GM21381 (cell line): Measurements from ENCODE around the gene FAM187B.

Experiments
- ATAC-seq: cut with Tn5 transposase; IDR thresholded peaks from one replicate; pipeline ENCODE4 v1.9.1; 2021; ENCODE audit warnings: mild to moderate bottlenecking, moderate library complexity; ENCODE audit not compliant: unreplicated experiment

FAM187B gene

DNA sequence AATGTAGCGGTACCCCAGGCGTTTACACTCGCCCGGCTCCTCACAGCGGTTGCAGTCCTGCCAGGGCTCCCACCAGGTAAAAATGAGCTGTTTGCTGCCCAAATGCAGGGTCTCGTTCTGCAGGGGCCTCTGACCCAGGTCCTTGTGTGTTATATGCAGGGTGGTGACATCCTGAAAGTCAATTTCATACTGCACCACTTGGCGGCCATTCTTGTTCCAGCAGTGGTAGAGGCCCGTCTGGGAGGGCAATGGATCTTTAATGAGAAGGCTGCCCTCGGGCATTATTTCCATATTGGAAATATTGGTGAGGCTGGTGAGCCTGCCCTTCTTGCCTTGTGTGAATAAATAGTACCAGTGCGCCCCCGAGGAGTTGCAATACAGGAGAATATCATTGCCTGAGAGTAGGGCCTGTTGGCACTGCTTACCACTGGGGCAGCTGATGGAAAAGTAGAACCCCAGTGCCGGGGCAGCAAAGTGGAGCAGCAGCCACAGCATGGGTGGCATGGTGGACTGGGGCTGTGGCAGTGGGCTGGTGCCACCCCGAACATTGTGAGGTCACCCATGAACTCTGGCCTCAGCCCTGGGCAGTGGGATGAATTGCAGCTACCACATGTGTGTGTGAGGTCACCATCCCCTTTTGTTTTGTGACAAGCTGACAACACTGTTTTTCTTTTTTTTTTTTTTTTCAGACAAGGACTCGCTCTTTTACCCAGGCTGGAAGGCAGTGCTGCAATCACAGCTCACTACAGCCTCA is at the start of gene FAM187B:
FAM187B (minus strand) TSS at position 563 of the 754 bp plus-strand sequence; CDS start at position 504, 59 bp downstream.
- ATAC-seq, result no peak

DNA sequence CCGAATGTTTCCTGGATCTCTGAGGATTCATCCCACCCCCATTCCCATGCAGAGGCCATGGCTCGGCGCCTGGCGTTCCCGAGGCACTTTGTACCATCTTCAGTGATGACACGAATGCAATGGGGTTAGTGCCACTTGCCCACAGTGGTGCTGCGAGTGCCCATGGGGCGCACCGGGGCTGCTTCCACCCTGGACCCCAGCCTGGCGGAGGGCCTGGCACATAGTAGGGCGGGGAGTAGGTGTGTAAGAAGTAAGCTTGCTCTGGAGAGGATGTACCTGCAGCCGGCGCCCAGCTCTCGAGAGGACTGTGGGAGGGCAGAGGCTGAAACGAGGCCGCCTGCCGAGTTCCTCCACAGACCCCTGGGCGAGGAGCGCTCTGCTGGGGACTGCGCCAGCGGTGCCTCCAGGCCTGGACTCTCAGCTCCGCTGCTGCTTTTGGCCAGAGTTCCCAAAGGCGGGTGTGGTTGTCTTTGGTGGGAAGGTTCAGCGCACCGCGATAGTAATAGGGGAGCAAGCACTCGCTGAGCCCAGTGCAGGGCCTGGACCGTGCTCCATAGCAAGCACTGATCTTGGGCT is 48.3 kb upstream of the FAM187B start:
- no peak for ATAC-seq

DNA sequence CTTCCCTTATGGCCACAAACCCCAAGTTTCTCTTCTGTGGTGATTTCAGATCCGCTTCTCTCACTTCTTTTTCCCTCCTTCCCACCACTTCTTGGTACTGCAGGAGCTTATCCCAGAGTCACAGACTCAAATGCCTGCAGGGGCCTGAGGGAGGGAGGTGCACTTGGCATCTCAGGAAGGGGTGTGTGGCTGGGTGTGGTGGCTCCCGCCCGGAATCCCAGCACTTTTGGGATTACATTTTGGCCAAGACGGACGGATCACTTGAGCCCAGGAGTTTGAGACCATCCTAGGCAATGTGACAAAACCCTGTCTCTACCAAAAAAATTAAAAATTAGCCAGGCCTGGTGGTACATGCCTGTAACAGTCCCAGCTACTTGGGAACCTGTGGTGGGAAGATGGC is 45.8 kb upstream of the FAM187B start:
- ATAC-seq, result no peak

DNA sequence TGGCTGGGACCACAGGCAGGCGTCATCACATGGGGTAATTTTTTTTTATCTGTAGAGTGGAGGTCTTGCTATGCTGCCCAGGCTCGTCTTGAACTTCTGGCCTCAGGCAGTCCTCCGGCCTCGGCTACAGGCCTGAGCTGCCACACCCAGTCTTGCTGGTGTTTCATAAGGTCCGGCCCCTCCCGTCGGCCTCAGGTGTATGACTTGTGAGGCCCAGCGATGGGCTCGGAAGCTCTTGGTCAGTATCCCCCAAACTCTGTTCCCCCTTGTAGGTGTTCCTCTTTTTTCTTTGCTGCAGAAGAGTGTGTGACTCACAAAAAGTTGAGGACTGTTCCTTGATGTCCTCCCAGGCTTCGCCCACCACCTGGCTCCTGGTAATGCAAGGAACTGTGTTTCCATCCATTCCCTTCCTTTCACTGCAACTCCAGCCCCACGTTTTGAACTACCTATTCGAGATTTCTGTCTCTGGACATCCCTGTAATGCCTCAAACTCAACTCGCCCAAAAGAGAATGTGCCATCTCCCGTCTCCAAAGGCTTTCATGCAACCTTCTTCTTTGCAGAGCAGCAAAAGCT is 45.2 kb upstream of the FAM187B start:
- no peak for ATAC-seq

DNA sequence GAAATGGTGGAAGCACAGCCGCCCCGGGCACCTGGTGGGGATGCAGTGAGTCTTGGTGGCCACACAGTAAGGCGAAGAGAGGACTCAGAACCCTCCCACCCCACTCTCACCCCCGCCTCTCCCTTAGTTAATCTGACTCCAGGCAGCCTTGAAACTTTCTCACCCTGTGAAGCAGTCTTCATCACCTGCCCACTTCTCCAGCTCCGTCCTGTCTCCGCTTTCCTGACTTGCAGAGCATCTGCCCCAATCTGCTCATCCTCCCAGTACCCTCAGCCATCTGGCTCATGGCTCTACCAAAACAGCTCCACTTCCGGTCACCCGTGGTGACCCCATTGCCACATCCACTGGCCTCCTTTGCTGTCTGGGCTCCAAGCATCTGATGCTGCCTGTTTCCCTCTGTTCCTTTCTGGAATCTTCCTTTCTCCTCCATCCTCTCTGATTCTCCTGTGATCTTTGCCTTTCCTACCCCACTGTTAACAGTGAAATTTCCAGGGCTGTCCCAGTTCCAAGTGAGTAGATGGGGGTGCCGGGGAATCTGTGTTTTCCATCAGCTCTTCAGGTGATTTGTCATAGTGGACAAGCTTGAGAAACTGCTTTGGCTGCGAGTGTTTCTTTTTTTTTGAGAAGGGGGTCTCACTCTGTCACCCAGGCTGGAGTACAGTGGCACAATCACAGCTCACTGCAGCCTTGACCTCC is 44.6 kb upstream of the FAM187B start:
- ATAC-seq, result no peak

DNA sequence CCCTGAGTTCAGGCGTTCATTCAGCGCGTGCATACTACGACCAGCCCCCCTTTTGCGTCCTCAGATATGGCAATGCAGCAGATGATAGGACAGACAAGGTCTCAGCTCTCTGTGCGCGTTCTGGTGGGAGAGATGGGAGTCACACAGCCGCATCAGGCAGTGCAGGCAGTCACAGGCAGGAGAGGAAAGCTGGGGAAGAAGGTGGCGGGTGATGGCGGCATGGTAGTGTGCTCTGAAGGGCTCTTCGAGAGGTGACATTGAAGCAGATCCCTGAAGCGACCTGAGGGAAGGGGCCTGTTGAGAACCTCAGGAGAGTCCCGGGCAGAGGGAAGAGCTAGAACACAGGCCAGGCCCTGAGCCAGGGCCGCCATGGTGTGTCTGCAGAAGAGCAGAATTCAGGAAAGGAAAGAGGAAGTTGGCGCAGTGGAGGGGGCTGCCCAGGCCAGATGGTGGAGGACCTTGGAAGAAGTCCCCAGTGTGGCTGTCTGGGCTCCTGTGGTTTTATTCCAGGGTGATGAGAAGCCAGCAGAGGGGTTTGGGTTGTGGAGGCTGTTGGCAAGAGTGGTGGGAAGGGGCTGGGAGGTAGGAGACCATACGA is 43.7 kb upstream of the FAM187B start:
- ATAC-seq, result no peak

DNA sequence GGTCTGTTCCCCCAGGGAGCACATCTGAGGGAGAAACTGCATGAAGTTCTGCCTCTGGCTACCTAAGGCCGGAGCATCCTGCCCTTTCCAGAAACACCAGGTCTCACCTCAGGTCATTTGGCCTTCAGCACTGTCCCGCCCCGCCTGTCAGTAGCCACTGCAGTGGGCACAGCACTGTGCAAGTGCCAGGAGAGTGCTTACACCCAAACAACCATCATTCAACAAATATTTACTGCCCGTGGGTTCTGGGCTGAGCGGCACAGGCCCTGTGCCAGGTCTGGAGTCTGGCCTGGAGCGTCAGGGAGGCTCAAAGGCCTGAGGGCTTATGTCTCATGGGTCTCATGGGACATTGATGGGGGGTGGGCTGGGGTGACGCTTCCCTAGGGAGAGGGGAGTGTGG is 43.0 kb upstream of the FAM187B start:
- no peak for ATAC-seq

DNA sequence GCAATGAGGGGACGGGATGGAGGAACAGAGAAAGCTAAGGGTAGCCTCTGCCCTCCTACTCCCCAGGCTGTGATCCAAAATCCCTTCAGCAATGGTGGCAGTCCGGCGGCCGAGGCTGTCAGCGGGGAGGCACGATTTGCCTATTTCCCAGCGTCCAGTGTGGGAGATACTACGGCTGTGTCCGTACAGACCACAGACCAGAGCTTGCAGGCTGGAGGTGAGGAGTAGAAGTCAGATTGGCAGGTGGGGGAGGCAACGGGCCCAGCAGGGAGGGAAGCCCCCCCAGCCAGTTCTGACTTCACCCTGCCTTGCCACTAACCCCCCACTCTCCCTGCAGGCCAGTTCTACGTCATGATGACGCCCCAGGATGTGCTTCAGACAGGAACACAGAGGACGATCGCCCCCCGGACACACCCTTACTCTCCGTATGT is 41.9 kb upstream of the FAM187B start:
- ATAC-seq, result no peak

DNA sequence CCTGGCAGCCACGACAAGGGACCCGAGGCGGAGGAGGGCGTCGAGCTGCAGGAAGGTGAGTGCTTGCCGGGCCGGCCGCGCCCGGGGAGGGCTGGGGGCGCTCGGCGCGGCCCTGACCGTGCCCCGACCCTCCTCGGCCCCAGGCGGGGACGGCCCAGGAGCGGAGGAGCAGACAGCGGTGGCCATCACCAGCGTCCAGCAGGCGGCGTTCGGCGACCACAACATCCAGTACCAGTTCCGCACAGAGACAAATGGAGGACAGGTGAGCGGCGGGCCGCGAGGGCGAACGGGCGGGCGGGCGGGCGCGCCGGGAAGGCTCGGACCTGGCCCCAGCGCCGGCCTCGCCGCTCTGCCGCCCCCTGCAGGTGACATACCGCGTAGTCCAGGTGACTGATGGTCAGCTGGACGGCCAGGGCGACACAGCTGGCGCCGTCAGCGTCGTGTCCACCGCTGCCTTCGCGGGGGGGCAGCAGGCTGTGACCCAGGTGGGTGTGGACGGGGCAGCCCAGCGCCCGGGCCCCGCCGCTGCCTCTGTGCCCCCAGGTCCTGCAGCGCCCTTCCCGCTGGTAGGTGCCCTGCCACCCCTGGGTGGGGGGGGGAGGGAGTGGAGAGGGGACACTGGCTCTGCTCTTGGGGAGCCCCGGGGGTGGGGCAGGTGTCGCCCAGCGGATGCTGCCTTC is 41.0 kb upstream of the FAM187B start:
- ATAC-seq, result peak; percentile 49

DNA sequence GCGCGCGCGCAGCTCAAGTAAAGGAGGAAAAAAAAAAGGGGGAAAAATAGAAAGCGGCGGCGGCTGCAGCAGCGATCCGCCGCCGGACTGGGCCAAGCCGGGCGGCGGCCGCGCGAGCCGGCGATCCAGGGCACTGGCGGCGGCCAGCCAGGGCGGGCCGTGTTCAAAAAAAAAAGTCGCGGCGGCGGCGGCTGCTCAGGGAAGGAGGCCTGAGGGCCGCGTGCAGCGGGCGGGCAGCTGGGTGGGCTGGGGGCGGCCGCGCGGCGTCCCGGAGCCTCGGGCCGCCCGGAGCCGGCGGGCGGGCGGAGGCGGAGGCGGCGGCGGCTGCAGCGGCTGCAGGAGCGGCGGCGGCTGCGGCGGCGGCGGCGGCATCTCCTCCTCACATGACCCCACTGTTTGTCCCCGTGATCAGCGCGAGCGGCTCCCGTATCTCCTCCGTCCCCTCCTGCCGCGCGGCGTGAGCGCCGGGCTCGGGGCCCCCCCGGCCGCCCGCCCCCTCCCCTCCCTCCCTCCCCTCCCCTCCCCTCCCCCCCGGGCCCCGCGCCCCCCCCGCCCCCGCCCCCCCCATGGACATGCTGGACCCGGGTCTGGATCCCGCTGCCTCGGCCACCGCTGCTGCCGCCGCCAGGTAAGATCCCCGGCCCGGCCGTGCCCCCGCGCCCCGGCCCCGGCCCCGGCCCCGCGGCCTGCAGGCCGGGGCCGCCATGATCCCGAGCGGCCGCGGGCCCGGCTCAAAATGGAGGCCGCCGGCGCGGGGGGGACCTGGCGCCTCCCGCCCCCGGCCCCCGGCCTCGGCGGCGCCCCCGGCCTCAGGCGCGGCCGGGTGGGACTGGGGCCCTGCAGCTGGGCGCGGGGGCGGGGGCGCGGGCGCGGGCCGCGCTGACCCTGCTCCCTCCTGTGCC is 40.2 kb upstream of the FAM187B start, which contains the start of gene USF2:
USF2 (plus strand) TSS at position 427 of the 902 bp plus-strand sequence; CDS start at position 567, 140 bp downstream.
- peak; percentile 35 for ATAC-seq

DNA sequence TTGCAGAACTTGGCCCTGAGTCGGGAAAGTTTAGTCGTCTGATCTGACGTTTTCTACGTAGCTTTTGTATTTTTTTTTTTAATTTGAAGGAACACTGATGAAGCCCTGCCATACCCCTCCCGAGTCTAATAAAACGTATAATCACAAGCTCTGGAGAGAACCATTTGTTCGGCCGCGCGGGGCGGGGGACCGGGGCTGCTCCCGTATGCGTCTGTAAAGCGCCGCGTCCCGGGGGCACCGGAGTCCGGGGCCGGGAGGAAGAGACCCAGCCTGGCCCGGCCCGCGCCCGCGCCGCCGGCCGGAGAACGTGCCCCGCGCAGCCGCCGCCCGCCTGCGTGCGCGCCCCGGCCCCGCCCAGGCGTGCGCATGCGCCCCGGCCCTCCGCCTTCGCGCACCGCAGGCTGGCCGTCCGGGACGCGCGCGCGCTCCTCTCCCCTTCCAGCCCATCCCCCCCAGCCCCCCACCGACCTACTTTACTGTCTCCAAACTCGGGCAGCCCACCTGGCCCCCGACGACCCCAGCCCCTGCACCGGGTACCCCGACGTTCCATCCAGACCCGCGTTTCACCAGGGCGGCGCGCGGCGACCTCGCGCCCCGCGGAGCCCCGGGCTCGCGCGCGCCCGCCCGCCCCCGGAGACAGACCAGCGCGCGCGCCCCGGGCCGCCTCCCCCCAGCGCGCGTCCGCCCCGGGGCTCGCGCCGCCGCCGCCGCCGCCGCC is 39.4 kb upstream of the FAM187B start:
- peak; percentile 49 for ATAC-seq

DNA sequence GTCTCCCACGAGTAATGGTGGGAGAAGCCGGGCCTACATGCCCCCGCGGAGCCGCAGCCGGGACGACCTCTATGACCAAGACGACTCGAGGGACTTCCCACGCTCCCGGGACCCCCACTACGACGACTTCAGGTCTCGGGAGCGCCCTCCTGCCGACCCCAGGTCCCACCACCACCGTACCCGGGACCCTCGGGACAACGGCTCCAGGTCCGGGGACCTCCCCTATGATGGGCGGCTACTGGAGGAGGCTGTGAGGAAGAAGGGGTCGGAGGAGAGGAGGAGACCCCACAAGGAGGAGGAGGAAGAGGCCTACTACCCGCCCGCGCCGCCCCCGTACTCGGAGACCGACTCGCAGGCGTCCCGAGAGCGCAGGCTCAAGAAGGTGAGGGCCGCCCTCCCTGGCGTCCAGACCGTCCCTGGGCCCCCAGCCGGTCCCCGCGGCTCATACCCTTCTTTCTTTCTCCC is 38.8 kb upstream of the FAM187B start:
- ATAC-seq, result no peak

DNA sequence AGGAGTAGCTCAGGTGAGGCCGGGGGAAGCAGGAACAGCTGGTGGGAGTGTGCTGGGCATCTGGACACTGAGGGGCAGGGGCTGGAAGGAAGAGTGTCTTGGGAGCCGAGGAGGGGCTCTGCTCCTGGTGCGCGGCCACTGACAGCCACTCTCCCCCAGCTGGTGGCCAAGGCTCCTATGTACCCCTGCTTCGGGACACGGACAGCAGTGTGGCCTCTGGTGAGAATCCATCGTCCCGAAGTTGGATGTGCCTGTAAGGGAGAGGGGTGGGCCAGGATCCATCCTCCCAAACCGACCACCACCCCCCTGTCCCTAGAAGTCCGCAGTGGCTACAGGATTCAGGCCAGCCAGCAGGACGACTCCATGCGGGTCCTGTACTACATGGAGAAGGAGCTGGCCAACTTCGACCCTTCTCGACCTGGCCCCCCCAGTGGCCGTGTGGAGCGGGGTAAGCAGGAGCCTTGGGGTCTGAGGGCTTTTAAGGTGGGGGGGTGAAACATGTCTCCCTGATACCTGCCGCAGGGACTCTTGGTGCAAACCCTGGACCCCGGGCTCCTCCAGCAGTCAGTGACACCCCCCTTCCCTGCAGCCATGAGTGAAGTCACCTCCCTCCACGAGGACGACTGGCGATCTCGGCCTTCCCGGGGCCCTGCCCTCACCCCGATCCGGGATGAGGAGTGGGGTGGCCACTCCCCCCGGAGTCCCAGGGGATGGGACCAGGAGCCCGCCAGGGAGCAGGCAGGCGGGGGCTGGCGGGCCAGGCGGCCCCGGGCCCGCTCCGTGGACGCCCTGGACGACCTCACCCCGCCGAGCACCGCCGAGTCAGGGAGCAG is 38.2 kb upstream of the FAM187B start:
- ATAC-seq, result no peak

DNA sequence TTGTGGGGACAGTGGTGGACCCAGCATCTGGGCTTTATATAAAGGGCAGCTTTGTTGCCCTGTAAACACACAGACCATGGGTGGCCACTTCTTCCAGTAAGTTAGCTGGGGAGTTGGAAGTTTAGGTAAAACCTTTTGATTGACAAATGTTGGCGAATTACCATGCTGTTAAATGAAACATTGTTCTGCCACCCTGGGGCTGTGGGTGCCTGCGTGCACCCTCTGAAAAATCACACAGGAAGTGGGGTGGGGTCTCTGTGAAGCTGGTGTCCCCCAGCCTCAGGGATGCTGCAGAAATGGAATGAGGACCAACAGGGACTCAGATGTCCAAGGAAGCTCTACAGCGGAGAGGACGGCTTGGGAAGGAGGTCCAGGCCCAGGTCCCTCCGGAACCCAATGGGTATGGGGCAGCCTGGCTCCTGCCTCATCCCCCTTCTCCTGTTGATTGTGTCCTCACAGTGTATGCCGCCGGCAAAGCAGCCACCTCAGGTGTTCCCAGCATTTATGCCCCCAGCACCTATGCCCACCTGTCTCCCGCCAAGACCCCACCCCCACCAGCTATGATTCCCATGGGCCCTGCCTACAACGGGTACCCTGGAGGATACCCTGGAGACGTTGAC is 37.5 kb upstream of the FAM187B start:
- ATAC-seq, result no peak

DNA sequence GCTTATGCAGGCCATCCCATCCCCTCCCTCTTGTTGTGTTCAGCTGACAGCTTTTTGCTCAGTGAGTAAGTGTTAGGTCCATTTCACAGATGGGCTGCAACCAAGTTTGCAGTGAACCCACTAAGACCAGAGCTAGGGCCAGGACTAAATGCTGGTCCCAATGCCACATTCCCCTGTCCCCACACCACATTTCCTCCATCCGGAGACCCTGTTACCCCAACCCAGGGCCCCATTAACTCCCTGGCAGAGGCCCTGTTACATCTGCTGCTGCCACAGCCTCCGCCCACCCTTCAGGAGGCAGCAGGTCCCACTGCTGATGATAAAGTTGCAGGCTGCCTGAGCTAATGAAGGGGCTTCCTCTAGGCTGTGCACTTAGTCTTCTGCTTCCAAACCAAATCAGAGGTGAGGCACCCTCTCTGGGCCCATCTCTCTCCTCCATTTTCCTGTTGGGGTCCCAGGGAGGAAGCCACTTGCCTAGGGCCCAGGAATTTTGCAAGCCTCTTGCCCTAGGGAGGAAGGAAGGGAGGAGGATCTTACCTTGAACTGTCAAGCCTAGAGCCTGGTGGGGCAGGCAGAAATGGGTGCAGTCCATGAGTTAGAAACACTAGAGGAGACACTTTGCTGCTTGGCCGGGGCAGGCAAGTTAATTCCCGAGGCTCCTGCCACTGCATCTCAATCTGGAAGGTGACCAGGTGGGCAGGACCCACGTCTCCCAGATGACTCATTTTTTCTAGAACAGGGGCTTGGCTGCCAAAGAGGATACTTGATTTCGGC is 36.8 kb upstream of the FAM187B start:
- no peak for ATAC-seq

DNA sequence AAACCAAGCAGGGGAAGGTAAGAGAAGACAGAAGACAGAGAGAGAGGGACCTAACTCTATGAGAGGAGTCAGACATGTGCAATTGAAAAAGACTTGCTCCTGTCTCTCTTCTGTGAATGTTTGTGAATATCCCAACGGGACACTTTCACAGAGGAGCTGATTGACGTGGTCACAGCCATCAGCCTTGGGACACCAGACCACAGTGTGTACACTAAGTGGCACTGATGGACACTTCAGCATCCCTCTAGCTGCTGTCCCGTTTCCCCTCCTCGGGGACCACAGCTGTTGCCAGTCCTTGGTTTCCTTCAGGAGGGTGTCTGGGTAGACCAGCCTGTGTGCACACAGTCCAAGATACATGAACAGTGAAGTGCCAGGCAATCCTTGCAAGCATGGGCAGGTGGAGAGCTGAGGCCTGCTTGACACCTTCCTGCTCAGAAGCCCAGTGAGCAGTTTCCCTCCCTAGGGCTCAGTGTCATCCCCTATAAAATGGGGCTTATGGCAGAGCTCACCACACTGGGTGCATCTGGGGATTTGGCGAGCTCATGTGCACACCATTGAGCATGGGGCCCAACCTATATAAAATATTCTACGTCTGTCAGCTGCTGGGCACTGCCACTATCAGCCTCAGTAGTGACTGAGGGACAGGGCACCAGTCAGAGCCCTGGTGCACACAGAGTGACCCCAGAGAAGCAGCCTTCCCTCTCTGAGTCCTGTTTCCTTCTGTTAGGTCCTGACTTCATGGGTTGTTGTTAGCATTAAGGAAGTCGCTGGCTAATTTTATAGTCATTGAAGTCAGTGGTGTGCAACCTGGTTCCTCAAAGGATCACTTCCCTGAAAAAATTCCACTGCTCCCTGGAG is 36.0 kb upstream of the FAM187B start:
- ATAC-seq, result no peak
